A673 (cell line): Measurements from ENCODE around the gene TASP1. TPM values are rescaled to one million over a fixed set of nuclear protein-coding genes. Genes with fewer than 3 reads are reported as not detected.

Source experiments
- BruUV-seq: library from RNA; stranded (reverse); fragments of 400-500 nt; replicated peaks from 2 replicates; lab custom pipeline; 2021; lab: Mats Ljungman, UMichigan
- CTCF ChIA-PET: fragments of 300-600 bp; sonication (Branson Sonifier 250); formaldehyde crosslinking; loops from one replicate; lab custom pipeline; 2022; ENCODE audit warnings: antibody characterized with exemption; lab: Charles Lee
- POLR2A ChIA-PET: fragments of 300-600 bp; sonication (Branson Sonifier 250); formaldehyde crosslinking; loops from one replicate; lab custom pipeline; 2022; ENCODE audit warnings: antibody characterized with exemption; ENCODE audit not compliant: low non-redundant PET; lab: Charles Lee
- DNase-seq: peaks from one replicate; pipeline ENCODE4 v3.0.0-alpha.2; 2015; ENCODE audit warnings: low spot score
- H3K27ac ChIP-seq: fragments of 200-600 bp; sonication (generic); 2 replicates; pipeline ENCODE4 v1.5.1; 2016; ENCODE audit warnings: mixed run types, low read depth, mild to moderate bottlenecking, mixed read lengths, antibody characterized with exemption, low read length; ENCODE audit not compliant: poor library complexity, severe bottlenecking
- H3K27me3 ChIP-seq: fragments of 200-600 bp; sonication (generic); replicated peaks from 2 replicates; pipeline ENCODE4 v1.6.1; 2017; ENCODE audit warnings: mixed run types, low read depth, mild to moderate bottlenecking, mixed read lengths, antibody characterized with exemption, low read length; ENCODE audit not compliant: insufficient read depth, poor library complexity
- H3K36me3 ChIP-seq: fragments of 200-600 bp; sonication (generic); 2 replicates; pipeline ENCODE4 v1.6.1; 2016; ENCODE audit warnings: mixed run types, mild to moderate bottlenecking, mixed read lengths, antibody characterized with exemption, low read length; ENCODE audit not compliant: insufficient read depth, poor library complexity, severe bottlenecking
- H3K4me1 ChIP-seq: fragments of 200-600 bp; sonication (generic); 2 replicates; pipeline ENCODE4 v1.6.1; 2017; ENCODE audit warnings: mixed run types, mild to moderate bottlenecking, mixed read lengths, antibody characterized with exemption, low read length; ENCODE audit not compliant: insufficient read depth, poor library complexity, severe bottlenecking
- H3K4me3 ChIP-seq: fragments of 200-600 bp; sonication (generic); 2 replicates; pipeline ENCODE4 v1.5.1; 2016; ENCODE audit warnings: low read depth, mixed run types, mild to moderate bottlenecking, mixed read lengths, low read length; ENCODE audit not compliant: poor library complexity, severe bottlenecking
- H3K9me3 ChIP-seq: fragments of 200-600 bp; sonication (generic); 2 replicates; pipeline ENCODE4 v1.6.1; 2016; ENCODE audit warnings: mixed run types, low read depth, mild to moderate bottlenecking, mixed read lengths, antibody characterized with exemption, low read length; ENCODE audit not compliant: poor library complexity, severe bottlenecking
- EZH2 ChIP-seq: fragments of 200-600 bp; sonication (generic); IDR thresholded peaks from 2 replicates; pipeline ENCODE4 v1.6.1; 2017; ENCODE audit warnings: borderline replicate concordance, low read depth, mild to moderate bottlenecking, mixed read lengths, antibody characterized with exemption, low read length; ENCODE audit not compliant: poor library complexity, severe bottlenecking
- intact Hi-C: fragments of 100-400 bp; cut with micrococcal nuclease; formaldehyde crosslinking; loops from one replicate; pipeline ENCODE4 v1.10.0; 2022; ENCODE audit not compliant: unreplicated experiment
- total RNA-seq: library from RNA; stranded (reverse); gene quantifications from 2 replicates; pipeline ENCODE4 v1.2.3, GENCODE V29; 2021
- TF ChIP-seq, protein P1 (sequence below): fragments of 300-800, 200-600 bp; sonication (generic); conservative IDR thresholded peaks from 2 replicates; pipeline ENCODE4 v1.5.1; 2017; ENCODE audit warnings: low read depth, mild to moderate bottlenecking, antibody characterized with exemption, low read length, moderate library complexity, mixed read lengths

TASP1 gene
- total RNA-seq, 1 experiment from 2014 or later, result 15.6 TPM

DNA sequence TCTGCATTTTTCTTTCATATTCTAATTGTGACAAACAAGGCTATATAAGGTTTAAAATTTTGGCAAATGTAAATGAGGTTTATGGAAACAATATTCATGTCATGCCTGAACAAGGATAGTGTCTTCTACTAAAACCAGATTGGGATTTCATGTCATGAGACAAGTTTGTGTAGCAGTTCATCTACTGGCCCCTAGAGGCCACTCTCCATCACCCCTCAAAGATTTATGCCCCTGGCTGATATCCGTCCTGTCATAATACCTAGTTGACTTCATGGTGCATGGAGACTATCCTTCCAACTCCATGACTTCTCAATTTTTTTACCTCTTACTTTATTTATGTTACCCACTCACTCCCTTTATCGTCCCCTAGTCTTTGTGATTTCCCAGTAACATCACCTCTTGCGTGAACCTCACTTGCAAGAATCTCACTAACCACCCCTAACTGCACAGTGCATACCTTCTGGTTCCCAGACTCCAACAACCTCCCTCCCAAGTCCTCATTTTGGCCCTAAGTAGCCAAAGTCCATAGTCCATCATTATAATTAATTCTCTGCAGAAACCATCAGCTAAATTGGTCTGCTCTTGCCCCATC, 179.8 kb downstream of the TASP1 start:
- H3K36me3 ChIP-seq, result no peaks in the 10 kb centered on the region
- ChIA-PET CTCF (no interaction called here), POLR2A (no interaction called here)
- intact Hi-C loops, result loop anchor here (2.0 to 10.0 kb wide), 3 partner anchors 88 to 316 kb away; no protein-coding TSS in a partner anchor
- TF ChIP-seq, protein P1, sequence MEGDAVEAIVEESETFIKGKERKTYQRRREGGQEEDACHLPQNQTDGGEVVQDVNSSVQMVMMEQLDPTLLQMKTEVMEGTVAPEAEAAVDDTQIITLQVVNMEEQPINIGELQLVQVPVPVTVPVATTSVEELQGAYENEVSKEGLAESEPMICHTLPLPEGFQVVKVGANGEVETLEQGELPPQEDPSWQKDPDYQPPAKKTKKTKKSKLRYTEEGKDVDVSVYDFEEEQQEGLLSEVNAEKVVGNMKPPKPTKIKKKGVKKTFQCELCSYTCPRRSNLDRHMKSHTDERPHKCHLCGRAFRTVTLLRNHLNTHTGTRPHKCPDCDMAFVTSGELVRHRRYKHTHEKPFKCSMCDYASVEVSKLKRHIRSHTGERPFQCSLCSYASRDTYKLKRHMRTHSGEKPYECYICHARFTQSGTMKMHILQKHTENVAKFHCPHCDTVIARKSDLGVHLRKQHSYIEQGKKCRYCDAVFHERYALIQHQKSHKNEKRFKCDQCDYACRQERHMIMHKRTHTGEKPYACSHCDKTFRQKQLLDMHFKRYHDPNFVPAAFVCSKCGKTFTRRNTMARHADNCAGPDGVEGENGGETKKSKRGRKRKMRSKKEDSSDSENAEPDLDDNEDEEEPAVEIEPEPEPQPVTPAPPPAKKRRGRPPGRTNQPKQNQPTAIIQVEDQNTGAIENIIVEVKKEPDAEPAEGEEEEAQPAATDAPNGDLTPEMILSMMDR, result peak; percentile 81
- no peak for TF ChIP-seq EZH2
- no peak overlapping the region for H3K27ac ChIP-seq
- no TSS peak for BruUV-seq
- peaks cover 7% of the 10 kb centered on the region for H3K4me1 ChIP-seq
- DNase-seq, result peak; percentile 63
- no peaks in the 10 kb centered on the region for H3K27me3 ChIP-seq
- H3K9me3 ChIP-seq, result no peaks in the 10 kb centered on the region
- H3K4me3 ChIP-seq, result no peak overlapping the region

DNA sequence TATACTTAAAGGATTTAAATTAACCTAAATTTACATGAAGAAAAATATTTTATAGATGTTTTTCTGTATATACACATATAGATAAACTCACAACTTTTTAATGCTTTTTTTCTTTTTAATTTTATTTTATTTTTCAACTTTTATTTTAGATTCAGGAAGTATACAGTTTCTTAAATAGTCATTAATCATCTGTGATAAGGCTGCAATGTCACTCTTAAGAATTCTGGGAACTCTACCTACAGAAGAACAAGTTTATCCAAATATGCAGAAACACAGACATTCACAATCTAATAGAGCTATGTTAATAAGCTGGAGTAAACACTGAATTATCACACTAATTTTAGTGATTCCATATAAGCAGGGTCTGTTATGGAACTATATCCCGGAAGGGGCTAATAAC, 181.2 kb downstream of the TASP1 start:
- ChIA-PET POLR2A (no interaction called here), CTCF (no interaction called here)
- H3K9me3 ChIP-seq, result no peaks in the 10 kb centered on the region
- H3K4me1 ChIP-seq, result peaks cover 7% of the 10 kb centered on the region
- intact Hi-C loops, result loop anchor here (10.0 kb wide), 2 partner anchors 133 to 317 kb away; no protein-coding TSS in a partner anchor
- no peaks in the 10 kb centered on the region for H3K36me3 ChIP-seq
- BruUV-seq, result no TSS peak
- no peaks in the 10 kb centered on the region for H3K27me3 ChIP-seq
- TF ChIP-seq, protein P1, result no peak
- no peak for TF ChIP-seq EZH2
- DNase-seq, result no peak
- H3K4me3 ChIP-seq, result no peak overlapping the region
- H3K27ac ChIP-seq, result no peak overlapping the region

DNA sequence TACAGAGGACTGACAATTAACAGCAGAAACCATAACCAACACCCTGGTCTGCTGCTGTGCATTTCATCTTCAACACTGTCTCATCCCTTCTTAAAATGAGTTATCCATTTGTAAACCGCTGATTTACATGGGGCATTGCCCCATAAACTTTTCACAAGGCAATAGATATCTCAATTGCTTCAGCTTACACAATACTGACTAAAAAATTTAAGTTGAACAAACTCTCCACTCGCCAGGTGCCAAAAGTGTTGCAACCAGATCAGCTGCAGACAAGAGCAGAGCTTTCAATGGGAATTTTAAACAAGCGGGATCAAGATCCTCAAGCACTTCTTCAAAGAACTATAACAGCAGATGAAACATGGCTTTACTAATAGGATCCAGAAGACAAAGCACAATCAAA, 183.0 kb downstream of the TASP1 start:
- Histone ChIP-seq H3K4me1 (peaks cover 7% of the 10 kb centered on the region), H3K4me3 (no peak overlapping the region), H3K27ac (no peak overlapping the region), H3K36me3 (no peaks in the 10 kb centered on the region), H3K27me3 (no peaks in the 10 kb centered on the region), H3K9me3 (no peaks in the 10 kb centered on the region)
- intact Hi-C loops, result loop anchor here (10.0 kb wide), 2 partner anchors 131 to 319 kb away; no protein-coding TSS in a partner anchor
- no TSS peak for BruUV-seq
- DNase-seq, result no peak
- ChIA-PET POLR2A (no interaction called here), CTCF (no interaction called here)
- TF ChIP-seq EZH2, result no peak
- TF ChIP-seq, protein P1, result no peak
